Hepatocyte (in vitro differentiated cells): Measurements from ENCODE around the gene TTLL7.

Source experiments
- EZH2 ChIP-seq: fragments of 200-600 bp; sonication (generic); IDR thresholded peaks from 2 replicates; pipeline ENCODE4 v1.6.1; 2016; ENCODE audit warnings: antibody characterized with exemption, mild to moderate bottlenecking, borderline replicate concordance
- EZH2phosphoT487 ChIP-seq: fragments of 200-600 bp; sonication (generic); IDR thresholded peaks from one replicate; pipeline ENCODE4 v1.6.1; 2018; ENCODE audit warnings: antibody characterized with exemption, mild to moderate bottlenecking, low read depth, moderate library complexity; ENCODE audit not compliant: unreplicated experiment, severe bottlenecking
- TF ChIP-seq, protein P1 (sequence below): fragments of 200-600 bp; sonication (generic); IDR thresholded peaks from 2 replicates; pipeline ENCODE4 v1.5.1; 2016; ENCODE audit warnings: antibody characterized with exemption, mild to moderate bottlenecking; ENCODE audit not compliant: poor library complexity

GRCh38 chr1:83849191-83850061 lies 149.5 kb downstream of the TTLL7 start:
- TF ChIP-seq, protein P1, sequence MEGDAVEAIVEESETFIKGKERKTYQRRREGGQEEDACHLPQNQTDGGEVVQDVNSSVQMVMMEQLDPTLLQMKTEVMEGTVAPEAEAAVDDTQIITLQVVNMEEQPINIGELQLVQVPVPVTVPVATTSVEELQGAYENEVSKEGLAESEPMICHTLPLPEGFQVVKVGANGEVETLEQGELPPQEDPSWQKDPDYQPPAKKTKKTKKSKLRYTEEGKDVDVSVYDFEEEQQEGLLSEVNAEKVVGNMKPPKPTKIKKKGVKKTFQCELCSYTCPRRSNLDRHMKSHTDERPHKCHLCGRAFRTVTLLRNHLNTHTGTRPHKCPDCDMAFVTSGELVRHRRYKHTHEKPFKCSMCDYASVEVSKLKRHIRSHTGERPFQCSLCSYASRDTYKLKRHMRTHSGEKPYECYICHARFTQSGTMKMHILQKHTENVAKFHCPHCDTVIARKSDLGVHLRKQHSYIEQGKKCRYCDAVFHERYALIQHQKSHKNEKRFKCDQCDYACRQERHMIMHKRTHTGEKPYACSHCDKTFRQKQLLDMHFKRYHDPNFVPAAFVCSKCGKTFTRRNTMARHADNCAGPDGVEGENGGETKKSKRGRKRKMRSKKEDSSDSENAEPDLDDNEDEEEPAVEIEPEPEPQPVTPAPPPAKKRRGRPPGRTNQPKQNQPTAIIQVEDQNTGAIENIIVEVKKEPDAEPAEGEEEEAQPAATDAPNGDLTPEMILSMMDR: no peak
- TF ChIP-seq EZH2: no peak
- TF ChIP-seq EZH2phosphoT487: no peak
